Left forelimb (tissue), 1 donor: ENCODE data around the gene NRXN3.

ENCODE experiments used
- DNase-seq: peaks from one replicate; pipeline ENCODE4 v3.0.0-alpha.2; 2018; ENCODE audit warnings: low spot score

NRXN3 gene

DNA sequence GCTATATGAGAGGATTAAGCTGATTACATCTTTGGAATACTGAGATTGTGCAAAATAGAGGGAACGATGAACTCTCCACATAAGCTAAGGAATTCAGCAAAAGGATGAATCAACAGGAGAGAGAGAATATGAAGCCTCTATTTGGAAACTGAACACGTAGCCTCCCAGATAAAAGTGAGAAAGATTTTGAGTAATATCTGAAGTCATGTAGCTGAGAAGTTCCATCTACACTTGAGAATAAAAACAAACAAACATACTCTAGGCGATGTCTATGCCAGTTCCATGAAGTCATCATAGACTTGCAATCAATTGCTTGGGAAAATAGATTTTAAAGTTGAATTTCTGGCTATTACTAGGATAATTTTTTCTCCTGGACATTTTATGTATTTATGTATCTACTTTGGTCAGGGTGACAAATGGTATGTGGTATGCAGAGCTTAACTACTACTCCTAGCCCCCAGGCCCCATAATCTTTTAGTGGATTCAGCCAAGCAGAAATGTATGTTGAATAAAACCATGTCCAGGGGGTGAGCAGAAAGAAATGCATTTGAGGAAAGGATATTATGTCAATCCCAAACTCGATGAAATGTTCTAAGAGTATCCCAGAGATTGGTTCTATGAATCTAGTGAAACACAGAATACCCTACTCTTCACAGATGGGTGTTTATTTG lies 1413.7 kb downstream of the NRXN3 start:
- DNase-seq = no peak

DNA sequence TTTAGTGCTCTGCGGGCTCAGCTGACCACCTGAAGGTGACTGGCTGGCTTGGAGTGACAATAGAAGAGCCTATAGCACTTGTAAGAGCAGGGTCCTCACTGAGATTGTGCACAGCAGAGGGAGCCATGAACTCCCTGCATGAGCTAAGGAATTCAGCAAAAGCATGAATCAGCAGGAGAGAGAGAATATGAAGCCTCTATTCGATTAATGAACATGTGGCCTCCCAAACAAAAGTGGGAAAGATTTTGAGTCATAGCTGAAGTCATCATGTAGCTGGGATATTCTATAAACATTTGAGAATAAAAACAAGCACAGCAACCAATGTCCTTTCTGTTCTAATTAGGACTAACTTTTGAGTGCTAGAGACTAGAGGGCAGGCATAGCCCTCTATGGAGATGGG lies 1414.5 kb downstream of the NRXN3 start:
- no peak for DNase-seq

DNA sequence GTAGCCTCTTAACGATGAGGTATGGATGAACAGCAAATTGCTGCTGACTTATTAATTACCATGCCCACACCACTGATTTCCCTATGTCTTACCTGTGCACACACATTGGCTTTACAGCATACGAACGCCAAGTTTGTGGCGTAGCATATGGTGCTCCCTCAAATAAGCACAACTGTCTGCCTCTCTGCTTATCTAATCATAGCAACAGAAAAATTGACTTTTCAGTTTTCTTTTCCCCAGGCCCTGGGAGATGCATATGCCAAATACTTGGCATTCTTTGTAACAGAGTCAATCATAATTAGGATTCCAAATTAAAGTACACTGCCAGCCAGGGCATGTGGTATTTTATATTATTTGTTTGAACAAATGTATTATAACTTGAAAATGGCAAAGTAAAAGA lies 1415.7 kb downstream of the NRXN3 start:
- no peak for DNase-seq

DNA sequence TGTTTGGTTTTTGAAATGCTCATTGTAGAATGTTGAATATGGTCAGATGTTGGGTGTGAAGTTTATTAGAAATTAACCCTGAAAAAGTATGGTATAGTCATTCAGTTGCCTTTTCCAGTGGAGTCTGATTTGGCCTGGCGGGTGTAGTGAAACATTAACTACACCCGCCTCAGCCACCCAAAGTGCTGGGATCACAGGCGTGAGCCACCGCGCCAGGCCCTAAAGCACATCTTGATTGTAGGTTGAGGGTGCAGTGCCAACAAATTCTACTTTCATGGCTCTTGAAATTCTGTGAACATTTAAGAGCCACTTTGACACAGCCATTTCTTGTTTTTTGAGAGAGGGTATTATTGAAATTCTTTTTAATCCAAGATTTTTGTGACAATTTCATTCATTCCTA lies 1416.2 kb downstream of the NRXN3 start:
- DNase-seq = no peak

DNA sequence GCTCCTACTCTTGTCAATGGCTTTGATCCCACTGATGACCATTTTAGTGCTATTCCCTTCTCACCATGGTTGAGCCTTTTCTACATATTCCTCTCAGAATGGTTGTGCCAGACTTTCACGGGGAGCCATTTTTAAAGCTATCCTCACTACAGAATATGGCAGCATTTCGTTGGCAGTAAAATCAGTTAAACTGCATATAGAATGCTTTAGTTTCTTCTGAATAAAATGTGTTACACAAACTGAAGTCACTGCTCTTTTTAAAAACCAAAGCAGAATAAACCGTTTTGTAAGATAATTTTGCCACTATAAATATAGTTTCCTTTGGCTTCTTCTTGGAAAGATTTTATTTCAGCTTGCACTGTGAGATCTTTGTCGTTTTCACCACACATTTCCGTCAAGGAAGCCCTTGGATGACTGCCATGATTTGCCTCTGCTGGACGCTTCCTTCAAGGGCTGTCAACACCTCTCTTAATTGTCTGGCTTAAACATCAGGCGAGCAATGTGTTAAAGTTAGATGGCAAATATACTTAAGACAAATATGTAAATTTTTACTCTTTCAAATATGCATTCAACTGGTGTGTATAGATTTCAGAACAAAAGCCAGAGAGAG lies 1416.9 kb downstream of the NRXN3 start:
- DNase-seq = no peak

DNA sequence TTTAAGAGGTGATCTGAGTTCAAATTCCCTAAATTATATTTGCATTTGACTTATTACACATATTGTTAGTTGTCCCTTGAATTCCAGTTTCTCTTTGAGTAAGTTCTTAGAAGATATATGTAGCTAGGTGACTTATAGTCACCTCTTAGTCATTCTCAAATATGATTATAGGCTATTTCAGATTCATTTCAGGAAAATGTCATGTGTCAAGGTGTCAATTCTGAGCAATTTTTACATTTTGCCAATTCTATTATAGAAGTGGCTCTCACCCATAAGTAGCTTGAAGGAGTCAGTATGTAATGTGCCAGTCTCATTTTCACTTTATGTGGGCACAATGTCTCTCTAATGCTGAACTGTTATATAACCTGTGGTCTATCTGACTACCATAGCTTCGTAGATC lies 1417.7 kb downstream of the NRXN3 start:
- no peak for DNase-seq

DNA sequence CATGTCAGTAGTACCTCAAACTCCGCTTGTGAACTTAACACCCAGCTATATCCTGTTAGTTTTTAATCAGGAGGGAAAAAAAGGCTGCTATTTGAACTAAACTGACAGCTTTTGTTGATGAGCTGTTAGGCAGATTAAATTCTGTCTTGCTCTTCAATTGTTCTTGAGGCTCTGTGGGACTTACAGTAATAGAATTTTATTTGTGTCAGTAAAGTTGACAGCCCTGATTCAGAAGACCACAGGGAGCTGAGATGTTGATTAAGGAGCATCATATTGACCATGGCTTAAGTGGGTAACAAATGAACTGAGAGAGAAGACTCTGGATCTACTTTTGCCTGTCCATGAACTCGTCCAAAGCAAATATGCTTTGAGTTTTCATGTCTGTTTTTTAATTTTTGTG lies 1418.2 kb downstream of the NRXN3 start:
- DNase-seq = no peak

DNA sequence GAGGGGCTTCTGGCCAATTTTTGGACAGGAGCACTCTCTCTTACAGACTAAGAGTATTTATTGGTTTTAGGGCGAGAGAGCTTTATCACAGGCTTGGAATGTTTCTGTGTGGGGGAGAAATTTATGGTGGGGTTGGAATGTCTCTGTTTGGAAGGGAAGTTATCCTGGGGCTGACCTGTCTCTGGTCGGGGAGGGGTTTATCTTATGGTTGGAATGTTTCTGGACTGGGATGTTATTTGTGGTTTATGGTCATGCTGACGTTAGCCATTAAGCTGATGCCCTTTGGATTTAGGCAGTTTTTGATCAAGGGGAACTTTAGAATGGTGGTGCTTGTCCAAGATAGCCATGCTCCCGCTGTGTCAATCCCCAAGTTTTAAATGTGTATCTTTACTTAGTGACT lies 1426.4 kb downstream of the NRXN3 start:
- DNase-seq = no peak

DNA sequence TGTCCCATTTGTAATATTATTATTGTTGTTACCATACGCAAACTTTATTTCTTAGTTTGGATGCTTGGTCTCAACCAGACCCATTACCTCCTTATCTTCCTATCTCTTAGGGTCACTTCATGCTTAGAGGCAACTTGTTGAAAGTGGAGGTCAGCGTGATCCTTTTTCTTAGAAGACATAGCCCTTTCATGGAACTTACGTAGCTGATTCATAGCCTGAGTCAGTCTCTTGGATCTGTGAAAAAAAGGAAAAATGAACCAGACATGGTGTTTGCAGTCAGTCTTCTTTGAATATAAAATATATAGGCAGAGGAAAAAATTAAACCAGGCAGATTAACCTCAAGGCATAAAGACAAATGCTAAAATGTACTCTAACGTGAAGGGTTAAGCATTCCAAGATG lies 1427.4 kb downstream of the NRXN3 start:
- DNase-seq = no peak

DNA sequence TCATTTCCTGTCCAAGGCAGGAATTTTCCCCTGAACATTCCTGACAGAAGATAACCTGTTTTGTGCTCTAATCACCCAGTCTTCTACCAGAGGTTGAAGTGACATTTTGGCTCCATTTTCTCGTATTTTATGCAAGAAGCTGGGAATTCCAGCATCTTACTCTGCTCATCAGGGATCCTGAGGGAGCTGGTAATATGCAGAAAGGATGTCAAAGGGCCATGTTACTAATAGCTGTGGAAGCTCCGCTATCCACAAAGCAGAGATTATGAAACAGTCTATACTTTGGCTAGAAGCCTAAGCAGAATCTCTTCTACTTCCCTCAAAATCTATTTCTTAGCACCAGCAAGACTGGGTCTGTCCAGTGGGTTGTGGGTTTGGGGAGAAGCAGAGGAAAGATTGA lies 1428.2 kb downstream of the NRXN3 start:
- no peak for DNase-seq

DNA sequence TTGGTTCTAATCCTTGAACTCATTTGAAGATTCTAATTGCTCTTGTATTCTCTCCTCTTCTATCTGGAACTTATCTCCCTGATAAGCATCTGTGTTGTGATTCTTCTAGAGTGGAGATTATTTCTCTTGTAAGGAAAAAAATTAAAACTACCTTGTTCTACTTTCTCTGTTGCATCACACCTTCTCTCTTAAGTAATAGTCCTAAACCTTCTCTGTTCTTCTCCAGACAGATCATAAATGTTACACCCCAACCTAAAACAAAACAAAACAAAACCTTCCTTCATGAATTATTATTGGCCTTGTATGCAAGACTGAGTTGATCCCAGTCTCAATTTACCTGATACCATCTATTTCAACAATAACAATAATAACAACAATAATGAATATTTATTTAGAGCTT lies 1429.1 kb downstream of the NRXN3 start:
- DNase-seq = no peak

DNA sequence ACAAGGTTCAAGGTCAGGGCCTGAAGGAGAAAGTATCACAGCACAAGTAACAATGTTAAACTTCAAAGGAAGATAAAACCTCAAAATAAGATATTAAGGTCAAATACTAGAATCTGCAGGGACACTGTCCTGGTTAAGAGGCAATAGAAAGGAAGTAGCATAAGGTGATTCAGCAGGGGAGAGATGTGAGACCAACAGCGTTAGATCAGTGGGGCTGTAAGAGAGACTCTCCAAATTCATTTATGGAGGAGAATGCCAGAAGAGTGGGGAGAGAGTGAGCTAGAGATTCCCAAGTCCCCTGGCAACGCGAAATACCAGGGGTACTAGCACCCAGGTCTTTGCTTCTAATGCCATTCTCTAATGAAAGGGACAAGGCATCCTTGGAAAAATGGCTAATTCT lies 1430.2 kb downstream of the NRXN3 start:
- DNase-seq = no peak

DNA sequence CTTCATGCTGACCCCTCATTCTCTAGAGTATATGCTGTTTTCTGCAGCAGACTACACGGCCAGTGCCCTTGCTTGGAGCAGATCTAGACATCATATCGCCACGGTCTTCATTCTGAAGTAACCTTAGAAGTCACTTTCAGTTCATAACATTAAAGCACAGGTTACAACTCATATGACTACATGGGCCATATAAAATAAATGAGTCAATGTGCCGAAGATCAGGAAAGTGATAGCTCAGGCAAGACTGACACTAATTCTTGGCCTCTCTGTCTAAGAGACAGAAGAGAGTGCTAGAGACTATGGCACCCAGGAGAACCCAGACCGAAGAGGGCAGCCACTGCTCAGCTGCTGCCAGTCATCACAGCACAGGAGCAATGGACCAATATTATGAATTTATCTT lies 1431.4 kb downstream of the NRXN3 start:
- DNase-seq = no peak

DNA sequence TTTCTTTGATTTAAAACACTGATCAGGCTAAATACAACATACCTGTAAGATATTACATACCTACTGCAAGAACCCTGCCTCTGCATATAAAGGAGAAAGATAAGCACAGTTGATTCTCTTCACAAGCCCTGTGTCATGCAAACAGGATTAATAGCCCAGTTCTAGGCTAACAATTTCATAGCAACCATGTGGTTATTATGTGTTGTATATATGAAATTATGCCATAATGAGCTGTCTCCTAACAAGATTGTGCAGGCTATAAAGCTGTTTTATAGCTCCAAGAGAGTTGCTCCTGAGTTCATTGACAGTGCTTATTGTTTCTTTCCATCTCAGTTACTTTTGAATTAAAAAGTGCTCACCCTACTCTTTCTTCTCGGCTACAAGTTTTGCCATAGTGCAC lies 1431.9 kb downstream of the NRXN3 start:
- DNase-seq = no peak

DNA sequence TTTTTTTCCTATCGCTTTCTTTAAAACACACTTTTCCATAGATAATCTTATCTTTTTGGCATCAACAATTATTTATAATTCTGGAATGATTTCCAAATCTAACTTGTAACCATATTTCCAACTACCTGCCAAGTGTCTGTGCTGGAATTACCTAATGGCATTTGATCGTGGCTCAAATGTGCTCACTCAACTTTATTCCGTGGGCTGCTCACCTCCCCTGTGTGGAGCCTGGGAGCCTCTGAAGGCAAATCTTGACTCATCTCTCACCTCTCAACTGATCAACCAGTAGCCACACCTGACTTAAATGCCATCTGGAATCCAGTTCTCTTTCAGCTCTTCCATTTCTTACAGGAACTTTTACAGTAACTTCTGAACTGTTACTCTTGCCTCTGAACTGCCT lies 1432.6 kb downstream of the NRXN3 start:
- no peak for DNase-seq

DNA sequence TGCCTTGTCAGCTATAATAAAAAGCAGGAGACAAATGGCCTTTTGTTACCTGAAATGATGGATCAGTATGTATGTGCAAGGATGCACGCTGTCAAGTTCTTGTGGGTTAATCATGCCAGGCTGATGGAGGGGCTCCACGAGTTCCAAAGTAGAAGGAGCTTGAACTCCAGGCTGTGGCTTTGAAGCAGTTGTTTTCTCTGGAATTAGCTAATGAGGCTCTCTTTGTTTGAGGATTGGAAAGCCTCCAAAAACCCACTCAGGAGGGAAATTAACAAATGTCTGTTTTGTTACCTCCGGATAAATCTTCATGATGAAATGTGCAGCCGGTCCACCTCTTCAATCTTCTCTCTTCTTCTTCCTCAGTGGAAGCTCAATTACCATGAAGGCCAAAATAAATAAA lies 1435.7 kb downstream of the NRXN3 start:
- DNase-seq = no peak

DNA sequence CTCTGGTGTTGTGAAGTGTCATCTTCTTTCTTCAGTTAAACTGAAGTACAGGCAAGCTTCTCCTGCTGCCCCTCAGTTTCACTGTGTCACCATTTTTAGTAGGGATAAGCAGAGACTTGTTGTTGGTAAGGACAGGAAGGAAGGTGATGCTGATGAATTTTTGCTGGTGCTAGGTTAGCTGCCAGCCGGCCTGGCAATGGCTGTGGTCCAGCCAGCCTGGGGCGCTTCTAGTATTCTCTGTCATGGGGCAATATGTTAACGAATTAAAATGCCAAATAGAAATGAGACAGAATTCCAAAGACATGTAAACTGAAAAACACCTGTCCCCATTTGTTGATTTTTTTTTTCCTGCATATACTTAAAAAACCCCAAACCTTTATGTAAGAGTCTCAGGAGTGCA lies 1438.3 kb downstream of the NRXN3 start:
- no peak for DNase-seq

DNA sequence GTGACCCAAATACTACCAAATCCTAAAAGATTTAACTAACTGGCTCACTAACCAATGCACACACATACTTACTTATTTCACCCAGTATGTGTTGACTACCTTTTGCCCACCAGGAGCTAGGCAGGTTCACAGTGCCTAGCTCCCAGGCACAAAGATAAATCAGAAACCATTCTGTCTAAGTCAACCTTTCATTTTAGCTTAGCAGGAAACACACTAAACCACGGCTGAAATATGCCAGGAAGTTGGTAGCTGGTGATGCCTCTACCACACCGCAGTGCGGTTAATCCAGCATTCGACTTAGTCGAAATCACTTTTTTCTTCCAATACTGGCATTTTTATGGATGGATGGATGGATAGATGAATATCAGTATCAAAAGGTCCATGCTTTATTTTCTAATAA lies 1443.5 kb downstream of the NRXN3 start:
- no peak for DNase-seq

DNA sequence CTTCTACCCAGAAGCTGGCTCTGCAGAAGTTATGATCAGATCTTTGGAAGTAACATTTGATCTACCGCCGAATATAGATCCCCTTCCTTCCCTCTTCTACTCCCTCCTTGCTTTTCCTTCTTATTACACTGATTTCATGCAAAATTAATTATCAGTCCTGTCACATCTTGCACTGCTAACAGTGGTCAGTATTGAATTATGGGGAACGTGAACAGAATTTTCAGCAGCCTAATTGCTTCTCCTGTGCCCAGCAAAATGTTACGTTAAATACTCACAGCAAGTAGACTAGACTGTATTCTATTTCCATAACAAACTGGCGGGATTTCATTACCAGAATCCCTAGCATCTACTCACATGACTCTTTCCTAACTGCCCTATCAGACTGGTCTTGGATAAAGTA lies 1444.3 kb downstream of the NRXN3 start:
- DNase-seq = no peak

DNA sequence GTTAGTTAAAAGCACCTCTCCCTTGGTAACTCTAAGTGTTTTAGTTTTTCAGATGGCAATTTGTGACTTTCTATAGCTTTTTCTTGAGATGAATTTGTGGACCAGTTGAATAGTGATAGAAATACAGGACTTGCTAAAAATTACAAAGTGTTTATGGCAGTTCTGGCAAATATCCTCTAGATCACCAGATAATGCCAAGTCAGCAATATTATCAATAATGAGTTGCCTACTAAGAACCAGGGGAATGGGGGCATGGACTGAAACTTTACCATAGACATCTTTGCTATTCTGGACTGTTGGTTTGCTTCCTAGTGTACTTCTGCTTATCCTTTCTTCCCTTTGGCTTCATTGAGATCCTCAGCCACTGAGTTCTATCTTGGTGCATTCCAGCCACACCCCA lies 1456.9 kb downstream of the NRXN3 start:
- no peak for DNase-seq

DNA sequence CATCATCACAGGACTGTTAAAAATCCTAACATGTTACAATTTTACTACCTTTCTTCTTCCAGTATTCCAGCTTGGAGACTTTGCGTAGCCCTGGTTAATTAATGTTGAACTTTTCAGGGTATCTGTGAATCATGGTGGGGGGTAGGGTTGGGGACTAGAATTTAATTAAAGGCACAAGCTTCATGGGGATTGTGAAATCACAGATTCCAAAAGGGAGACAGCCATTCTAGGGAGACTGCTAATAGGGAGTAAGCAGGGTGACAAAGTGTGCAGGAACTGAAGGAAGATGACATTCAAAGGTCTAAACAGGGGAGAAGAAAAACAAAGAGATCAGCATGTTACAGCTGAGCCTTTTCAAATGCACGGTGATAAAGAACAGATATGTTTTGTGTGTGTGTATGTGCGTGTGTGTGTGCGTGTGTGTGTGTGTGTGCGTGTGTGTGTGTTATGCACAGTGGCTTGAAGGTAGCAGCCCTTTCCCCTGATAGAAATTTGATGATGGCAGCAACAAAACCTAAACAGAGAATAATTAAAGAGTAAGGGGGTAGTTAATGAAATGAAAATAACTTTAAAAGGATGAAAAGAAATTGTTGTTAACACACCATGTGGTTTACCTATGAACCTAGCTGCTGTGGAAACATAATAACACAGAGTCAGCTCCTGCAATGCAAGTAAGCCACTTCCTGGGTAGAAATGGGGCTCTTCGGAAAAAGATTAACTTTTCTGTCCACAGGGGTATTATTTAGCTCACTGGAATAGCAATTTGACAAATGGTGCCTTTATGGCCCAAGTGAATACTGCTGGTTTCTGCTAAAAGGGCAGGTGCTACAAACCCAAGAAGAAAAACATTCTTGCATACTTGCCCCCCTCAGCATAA lies 1459.5 kb downstream of the NRXN3 start:
- DNase-seq = no peak

DNA sequence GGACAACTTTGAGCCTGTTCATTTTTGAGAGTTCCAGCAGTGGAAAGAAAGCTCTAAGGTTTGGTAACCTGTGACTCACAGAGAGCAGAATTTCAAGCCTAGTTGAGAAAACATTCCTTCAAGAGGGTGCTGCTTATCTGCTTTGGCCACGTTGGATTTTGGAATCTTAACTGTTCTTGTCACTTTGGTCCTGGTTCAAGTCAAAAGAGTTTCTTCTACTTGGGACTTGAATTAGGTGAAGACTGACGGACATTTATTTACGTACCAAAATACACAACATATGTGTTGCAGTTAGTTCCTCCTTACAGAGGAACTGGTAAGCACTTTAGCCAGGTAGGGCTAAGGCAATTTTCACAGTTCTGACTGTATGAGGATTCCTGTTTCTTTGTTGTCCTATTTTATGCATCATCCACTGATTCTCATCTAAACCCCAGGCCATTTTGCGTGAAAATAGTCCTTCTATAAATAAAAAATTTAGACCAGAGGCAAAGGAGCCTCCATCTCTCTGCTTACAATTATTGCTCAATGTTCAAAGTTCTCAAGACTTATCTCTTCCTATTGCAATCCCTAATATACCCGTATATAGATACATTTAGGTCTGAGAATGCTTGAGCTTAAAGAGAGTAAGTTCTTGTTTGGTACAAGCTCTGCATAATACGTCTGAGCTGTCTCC lies 1460.3 kb downstream of the NRXN3 start:
- no peak for DNase-seq

DNA sequence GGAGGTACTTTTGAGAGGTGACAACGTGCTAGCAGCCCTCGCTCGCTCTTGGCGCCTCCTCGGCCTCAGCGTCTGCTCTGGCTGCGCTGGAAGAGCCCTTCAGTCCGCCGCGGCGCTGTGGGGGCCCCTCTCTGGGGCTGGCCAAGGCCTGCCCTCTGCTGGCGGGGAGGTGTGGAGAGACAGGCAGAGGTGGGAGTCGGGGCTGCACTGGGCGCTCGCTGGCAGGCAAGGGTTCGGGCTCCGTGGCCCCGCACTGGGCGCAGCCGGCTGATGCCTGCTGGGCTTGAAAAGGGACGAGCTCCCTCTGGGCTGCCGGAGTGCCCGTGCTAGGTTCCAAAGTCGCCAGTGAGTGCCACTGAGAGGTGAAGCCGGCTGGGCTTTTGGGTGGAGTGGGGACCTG lies 1461.1 kb downstream of the NRXN3 start:
- no peak for DNase-seq
